GM21786 (cell line): Measurements from ENCODE around the gene CARNS1.

ENCODE experiments used
- ATAC-seq: cut with Tn5 transposase; IDR thresholded peaks from one replicate; pipeline ENCODE4 v1.9.1; 2021; ENCODE audit not compliant: unreplicated experiment

CARNS1 gene, protein sequence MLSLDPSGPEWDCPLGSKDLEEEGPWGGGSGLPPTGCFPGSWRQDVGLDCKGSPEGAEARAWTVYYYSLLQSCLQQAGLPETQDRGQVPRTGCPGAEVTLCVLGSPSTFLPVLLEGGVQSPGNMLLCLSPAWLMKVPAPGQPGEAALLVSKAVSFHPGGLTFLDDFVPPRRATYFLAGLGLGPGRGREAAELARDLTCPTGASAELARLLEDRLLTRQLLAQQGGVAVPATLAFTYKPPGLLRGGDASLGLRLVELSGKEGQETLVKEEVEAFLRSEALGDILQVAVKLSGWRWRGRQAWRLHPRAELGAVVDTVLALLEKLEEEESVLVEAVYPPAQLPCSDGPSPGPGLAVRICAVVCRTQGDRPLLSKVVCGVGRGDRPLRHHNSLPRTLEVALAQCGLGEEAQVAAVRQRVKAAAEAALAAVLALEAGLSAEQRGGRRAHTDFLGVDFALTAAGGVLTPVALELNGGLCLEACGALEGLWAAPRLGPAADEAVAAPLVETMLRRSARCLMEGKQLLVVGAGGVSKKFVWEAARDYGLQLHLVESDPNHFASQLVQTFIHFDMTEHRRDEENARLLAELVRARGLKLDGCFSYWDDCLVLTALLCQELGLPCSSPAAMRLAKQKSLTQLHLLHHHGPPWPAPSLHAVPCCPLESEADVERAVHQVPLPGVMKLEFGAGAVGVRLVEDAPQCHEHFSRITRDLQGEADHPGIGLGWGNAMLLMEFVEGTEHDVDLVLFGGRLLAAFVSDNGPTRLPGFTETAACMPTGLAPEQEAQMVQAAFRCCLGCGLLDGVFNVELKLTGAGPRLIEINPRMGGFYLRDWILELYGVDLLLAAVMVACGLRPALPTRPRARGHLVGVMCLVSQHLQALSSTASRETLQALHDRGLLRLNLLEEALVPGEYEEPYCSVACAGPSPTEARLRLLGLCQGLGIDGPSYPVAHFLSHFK

DNA sequence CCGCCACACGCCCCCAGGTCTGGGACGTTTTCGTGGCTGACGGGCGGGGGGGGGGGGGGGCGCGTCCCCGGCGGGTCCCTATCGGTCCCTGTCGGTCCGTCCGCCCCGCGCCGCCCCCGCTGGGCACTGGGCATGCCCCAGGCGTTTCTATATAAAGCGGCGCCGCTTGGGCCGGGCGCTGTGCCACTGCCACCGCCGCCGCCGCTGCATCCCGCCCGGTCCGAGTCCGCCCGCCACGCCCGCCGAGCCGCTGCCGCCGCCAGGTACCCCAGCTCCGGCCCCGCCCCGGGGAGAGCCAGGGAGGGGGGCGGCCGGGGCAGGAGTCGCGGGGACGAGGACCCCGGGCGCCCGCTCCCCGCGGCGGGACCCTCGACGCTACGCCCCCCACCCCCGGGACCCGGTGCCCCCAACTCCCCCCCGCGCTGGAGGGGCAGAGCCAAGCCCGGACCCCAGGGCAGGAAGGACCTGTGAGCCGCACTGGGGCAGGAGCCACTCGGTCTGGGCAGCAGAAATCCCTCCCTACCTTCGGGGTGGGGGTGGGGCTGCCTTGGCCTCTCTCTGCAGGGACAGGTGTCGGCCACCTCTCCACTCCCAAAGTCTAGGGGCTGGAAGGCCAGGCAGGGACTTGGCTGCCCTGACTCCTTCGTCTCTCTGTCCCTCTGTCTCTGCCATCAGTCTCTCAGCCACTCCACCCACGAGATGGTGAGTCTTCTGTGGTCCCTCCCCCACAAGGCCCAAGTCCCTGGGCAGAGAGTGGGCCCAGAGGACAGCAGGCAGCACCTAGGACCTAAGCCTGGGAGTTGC, at the start of gene CARNS1:
Gene CARNS1, plus strand, starts transcription at position 178 of the 804 bp plus-strand sequence. Its CDS starts 522 bp downstream, at position 700.
- ATAC-seq, result no peak

DNA sequence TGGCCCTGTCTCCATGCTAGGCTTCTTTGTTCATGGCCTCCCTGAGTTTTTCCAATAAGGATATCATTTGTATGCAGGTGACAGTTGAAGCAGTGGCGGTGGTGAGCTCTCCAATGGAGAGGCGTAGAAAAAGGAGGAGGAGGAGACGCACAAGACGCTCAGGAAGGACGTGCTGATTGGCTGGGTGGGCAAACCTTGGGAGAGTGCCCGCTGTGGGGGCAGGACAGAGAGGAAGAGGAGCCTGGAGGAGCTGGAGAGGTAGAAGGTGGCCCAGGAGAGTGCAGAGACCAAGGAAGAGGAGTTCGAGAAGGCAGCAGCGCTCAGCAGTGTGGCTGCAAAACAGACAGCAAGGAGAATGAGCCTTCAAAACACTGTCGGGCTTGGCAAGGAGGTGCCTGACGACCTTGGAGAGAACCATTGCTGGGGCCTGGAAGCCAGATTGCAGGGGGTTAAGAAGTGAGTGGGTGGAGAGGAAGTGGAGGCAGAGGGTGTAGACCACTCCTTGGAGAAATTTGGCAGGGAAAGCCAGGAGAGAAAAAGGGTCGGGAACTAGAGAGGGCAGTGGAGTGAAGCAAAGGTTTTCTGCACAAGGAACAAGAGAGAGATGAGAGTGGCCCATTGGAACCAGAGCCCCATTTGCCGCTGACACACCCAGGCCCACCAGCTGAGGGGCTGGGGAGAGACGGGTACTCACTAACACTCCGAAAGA, 49.6 kb upstream of the CARNS1 start:
- ATAC-seq, result no peak

DNA sequence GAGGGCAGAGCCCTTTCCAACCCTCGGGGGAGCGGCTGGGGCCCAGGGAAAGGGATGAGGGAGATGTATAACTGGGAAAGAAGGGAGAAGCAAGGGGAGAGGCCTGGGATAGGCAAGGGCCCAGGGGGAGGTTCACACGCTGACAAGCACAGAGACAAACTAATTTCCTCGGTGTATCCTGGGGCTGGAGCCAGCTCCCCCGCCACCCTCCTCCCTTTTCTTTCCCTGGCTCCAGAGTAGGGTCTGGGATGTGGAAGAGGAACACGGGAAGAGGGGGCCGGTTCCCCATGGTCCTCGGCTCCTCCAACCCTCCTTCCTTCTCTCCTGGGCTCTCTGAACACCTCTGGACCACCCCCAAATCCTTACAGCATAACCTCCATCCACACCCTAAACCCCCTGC, 48.9 kb upstream of the CARNS1 start:
- ATAC-seq, result no peak

DNA sequence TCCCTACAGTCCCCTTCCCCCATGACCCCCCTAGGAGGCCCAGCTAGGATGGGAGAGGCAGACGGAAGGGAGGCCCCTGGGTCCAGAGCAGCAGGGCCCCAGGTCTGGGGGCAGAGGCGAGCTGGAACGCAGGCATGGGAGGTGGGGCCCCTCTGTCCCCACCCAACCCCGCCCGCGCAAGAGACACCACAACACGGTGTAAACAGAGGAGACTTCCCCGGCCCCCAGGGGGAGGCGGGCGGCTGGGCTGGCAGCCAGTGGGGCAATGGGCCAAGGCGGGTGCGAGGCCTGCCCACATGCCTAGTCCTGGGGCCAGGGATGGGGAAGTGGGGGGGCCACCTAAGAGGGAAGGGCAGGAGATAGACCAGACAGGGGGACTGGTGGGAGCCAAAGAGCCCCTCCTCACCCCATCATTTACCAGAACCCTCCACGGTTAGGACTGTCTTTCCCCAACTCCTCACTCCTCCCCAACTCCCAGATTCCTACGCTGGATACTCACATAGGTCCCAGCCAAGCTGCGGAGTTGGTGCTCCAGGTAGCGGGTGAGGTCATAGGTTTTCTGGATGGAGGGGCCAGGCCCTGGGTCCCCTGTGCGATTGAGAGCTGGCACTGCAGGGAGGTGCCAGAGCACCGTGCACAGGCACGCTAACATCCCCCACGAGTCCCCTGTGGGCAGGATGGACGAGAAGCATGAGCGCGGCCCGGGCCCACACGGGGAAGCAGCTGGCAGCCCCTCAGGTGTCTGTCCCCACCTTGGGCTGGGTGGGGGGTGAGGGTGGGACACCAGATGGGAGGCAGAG, 48.3 kb upstream of the CARNS1 start:
- ATAC-seq, result no peak

DNA sequence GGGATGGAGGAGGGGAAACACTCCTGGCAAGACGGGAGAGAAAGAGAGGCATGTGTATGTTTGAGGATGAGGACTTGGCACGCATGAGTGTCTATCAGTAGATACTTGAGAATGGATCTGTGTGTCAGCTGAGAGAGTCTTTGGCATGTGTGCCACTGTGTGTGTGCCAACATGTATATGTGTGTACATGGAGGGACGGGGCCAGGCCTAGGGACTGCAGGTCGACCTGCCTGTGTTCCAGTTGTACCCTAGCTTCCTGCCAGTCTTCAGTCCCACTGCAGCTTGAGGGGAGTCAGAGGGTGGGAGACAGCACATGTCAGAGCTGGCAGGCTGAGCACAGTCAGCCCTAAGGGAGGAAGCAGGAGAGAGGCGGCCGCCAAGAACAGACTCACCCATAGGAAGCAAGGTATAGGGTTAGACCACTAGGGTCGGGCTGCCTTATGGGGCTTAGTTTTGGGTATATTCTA, 47.7 kb upstream of the CARNS1 start:
- ATAC-seq, result no peak

DNA sequence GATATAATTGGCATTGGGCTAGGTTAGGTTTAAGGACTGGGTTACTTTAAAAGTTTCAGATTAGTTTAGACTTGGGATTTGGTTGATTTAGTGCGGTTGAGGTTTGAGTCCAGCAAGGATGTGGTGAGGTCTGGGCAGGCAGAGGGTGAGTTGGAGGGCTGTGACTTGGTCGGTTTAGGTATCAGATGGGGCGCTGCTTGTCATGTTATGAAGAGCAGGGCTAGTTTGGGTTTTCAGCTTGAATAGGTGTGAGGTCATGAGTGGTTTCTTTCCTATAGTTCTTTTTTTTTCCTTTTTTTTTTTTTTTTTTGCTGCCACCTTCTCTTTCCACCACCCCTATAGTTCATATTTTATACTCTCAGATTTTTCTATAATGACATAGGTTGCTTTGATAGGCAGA, 46.9 kb upstream of the CARNS1 start:
- no peak for ATAC-seq

DNA sequence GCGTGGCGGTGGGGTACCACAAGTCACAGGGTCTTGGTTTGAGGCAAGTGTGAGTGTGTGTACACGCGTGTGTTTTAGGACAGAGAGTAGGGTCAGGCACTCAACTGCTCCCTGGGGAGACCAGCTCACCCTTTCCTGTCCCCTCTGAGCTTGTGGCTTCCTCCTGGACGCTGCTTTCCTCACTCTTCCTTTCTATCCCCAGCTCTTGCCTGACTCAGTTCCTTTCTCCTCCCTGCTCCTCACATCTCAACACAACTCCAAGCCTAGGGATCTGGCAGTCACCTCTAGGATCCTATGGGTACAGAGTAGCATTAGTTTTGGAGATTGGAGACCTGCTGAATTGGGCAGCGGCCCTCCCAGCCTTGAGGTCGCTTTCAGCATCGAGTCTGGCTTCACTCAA, 46.2 kb upstream of the CARNS1 start:
- ATAC-seq, result no peak

DNA sequence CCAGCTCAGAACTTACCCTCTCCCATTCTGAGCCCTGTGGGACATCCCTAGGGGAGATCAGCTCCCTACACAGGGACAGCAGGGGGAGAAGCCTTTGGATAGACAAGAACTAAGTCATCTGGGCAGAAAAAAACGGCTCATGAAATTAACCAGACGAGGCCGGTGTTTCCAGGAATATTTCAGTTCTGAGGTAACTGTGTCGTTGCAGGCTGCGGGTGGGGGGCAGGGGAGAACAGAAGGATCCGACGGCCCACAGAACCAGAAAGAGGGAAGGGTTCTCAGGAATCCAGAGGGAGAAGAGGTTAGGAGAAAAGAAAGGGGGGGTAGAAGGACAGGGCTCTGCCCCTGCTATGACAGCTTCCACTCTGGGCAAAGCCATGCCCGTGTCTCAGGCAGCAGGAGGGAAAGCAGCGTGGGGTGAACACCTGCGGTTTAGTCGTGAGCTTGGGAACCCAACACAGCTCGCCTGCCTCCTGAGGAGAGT, 45.6 kb upstream of the CARNS1 start:
- no peak for ATAC-seq

DNA sequence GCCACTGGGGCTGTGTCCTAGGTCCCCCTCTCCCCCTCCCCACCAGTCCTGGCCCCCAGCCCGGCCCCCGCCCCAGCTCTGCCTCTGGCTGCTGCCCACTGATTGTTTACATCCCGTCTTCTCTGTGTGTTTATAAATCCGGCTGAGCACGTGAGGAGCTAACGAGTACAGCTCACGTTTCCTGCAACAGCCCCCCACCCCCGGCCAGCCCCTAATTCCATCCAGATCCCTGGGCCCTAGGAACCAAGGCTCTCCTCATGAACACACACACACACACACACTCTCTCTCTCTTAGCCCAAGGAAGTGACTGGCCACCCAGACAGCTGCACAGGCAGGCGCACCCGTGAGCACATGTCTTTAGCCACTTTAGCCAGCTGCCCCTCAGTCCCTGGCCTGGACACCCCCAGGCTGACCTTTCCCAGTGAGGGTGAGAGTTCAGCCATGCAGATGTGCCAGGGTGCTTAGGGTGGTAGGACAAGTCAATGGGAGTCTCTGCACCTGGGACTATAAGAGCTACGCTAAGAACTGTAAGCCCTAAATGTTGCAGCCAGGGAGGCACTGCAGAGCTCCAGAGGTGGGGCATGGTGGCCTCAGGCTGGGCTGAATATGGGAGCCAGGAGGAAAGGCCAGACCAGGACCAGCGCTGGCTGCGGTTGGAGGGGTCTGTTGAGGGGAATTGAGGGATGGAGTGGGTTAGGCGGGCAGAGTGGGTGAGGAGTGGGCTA, 45.0 kb upstream of the CARNS1 start:
- no peak for ATAC-seq

DNA sequence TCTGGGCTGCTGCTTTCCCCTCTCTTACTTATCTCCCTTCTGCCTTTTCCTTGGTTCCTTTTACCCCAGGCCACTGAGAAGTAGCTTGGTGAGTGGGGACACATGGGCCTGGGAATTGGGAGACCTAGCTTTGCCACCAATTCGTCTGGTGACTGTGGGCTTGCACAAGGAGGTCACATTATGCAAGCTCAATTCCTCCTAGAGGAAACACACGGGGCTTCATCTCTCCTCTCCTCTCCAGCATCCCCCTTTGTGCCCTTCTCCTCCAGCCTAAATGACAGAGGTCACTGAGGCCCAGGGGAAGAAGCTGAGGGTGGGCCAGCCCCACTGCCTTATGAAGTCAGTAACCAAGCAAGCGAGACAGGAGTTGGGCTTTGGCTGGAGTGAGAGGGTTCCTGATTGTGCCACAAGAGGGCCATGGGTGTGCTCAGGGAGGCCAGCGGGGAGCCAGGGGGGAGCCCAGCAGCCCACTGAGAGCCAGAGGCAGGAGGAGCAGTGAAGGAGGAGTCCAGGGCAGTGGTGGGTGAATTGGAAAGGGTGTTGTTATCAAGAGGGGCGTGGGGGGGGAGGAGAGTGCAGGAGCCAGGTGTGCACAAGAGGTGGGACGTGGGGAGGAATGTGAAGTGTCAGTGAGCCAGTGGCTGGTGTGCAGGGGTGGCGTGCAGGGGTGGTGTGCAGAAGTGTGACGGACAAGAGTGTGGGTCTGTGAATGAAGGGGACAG, 44.1 kb upstream of the CARNS1 start:
- no peak for ATAC-seq

DNA sequence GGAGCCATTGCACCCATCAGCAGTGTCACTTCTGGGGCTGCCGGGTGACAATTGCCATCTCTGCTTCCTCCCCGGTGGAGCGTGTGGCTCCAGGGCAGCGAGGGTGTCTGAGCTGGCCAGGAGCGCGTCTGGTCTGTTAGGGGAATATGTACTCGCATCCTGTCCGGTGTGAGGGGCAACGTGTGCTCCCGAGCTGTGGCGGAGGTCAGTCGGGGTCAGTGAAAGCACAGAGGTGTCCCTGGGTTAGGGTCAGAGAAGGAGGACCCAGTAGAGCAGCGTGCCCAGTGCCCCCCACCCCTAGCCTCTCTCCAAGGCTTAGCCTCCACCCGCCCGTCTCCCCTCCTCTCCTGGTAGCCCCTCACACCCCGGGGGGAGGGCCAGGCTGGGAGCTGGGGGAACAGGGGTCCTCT, 43.6 kb upstream of the CARNS1 start:
- ATAC-seq, result no peak

DNA sequence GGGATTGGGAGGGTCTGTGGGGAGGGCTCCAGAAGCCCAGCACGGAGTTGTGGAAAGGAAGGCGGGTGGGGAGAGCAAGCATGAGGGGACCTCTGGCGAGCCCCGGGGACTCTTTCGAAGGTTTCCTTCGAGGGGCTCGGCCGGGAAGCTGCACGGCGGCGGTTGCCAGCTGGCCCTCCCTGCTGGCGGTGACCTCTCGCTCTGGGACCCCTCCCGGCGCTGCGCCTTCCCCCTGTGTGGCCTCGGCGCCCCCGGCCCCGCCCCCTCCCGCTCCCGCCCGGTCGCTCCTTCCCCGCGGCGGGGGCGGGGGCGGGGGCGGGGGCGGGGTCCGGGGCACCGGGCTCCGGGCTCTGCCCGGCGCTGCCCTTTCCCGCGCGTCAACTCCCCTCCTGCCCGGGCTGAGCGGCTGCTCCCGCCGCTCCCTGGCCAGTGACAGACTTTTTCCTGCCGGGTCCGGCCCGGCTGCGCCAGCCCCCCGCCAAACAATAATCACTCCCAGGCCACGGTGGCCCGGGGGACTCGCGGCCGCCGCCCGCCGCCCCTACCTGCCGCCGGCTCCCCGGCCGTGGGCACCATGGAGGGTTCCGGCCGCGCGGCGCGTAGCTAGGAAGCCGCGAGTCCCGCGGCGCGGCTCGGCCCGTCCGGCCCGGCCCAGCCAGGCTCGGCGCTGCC, 43.0 kb upstream of the CARNS1 start:
- ATAC-seq, result no peak

DNA sequence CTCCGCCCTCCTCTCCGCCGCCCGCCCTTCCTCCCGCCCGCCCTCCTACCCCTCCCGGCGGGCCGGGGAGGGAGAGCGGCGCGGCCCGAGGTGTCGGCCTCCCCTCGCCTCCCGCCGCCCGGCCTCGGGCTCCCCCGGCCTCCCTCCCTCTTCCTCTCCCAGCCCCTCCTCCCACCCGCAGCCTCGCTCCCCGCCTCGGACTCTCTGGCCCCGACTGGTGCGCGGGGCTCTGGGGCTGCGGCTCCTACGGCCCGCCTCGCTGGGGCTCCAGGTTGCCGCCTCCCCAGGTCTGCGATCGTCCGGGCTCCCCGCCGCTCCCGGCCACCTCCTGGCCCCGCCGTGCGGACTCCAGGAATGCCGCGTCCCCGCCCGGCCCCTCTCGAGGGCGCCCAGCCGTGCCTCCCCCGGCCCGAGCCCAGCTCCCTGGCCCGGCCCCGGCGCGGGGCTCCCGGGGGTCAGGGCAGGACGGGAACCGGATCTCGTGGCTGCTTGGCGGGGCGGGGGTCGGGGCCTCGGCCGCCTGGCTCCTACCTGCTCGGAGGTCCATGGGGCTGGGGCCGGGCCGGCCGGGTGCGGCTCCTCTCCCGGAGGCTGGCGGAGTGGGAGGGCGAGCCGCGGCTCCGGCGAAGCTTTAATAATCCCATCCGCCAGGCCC, 42.4 kb upstream of the CARNS1 start, which contains the start of gene CLCF1:
Gene CLCF1, minus strand, starts transcription at position 606 of the 655 bp plus-strand sequence. Its CDS starts 59 bp downstream, at position 547.
- ATAC-seq, result no peak

DNA sequence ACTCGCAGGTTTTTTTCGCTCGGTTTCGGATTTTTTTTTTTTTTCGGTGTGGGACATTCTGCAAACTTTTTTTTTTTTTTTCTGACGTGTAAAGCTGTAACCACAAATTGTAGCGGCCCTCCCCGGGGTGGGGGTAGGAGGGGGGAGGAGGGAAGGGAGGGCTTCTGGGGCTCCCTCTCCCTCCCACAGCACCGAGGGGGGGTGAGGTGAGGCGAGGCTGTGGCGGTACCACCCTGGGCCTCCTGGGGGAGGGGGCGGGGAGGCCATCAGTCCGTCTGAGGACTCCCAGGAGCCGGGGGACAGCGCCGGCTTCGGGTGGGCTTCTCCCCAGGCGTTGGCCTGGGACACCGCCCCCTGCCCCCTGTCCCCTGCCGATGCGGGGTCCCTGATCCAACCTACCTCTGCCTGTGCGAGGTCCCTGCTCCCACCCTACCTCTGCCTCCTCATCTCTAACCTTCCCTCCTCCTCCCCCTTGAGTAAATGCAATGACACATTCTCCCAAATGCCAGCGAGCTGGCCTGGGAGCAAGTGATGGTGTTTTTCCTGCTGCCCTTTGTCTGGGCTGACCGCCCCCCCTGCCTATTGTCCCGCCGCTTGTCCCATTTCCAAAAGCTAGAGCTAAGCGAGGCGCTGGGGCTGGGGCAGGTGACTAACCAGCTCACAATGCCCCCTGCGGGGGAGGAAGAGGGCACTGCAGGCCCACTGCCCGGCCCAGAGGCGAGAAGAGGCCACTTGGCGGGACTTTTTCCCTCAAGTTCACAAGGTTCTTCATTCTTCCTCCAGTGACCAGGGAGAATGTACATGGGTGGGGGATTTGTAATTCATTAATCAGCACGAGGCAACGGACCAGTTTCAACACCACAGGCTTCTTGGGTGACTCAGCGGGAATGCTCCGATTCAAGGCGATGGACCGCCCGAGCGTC, 41.6 kb upstream of the CARNS1 start:
- no peak for ATAC-seq

DNA sequence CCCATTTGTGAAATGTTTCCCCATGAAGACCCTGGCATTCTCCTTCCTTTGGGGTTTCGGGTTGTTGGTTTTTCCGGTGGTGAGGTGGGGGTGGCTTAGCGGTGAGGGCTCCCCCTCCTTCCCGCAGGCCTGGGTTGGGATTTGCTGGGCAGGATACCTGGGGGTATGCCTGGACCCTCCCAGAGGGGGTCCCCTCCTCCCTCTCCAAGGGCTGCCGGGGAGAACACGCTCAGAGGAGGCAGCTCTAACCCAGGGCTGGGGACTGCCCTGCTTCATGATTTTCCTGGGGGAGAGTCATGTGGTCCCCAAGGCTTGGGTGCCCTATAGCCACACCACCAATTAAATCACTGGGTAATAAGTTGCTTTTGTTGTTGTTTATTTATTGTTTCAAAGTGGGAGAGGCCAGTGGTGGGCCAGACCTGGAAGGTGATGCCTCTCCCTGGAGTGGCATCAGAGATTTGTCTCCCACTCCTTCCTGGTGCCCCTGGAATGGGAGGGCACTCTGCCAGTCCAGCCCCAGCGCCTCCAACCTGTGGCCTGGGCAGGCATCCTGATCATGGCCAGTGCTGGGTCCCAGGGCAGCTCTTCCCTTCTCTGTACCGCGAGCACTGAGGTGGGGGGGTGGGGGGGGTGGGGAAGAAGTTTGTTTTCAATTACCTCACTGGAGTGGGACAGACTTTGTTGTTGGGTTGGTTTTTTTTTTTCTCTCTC, 40.8 kb upstream of the CARNS1 start:
- ATAC-seq, result no peak
